Stomach (tissue), 19 donors: ENCODE data around the gene LYAR. TPM values are rescaled to one million over a fixed set of nuclear protein-coding genes. Genes with fewer than 3 reads are reported as not detected.

ENCODE experiments used
- DNase-seq, 2 donors: peaks; one replicate each; pipeline versions ENCODE4 v3.0.0 to v3.0.0-alpha.2; 2013 to 2019
- H3K27ac ChIP-seq, 5 donors: fragments of 200-600 bp in 4 of 5; sonication (generic) in 4 of 5; one replicate each; pipeline ENCODE4 v1.5.1; 2013 to 2019; ENCODE audit warnings: mild to moderate bottlenecking in 1 of 5, moderate library complexity in 1 of 5
- H3K27me3 ChIP-seq, 3 donors: fragments of 200-600 bp; sonication (generic); one replicate each; pipeline ENCODE4 v1.5.1; 2017 to 2019; ENCODE audit warnings: mixed run types in 1 of 3
- H3K36me3 ChIP-seq, 4 donors: fragments of 200-600 bp; sonication (generic); 1 replicate in 3 of 4; 2 replicates in 1 of 4; pipeline ENCODE4 v1.5.1; 2016 to 2019
- H3K4me1 ChIP-seq, 4 donors: fragments of 200-600 bp; sonication (generic); one replicate each; pipeline ENCODE4 v1.5.1; 2016 to 2019
- H3K4me3 ChIP-seq, 4 donors: fragments of 200-600 bp; sonication (generic) in 3 of 4; one replicate each; pipeline ENCODE4 v1.5.1; 2016 to 2019; ENCODE audit warnings: mild to moderate bottlenecking in 1 of 4
- H3K9me3 ChIP-seq, 4 donors: fragments of 200-600 bp; sonication (generic); one replicate each; pipeline ENCODE4 v1.5.1; 2016 to 2019
- CTCF ChIP-seq, 7 experiments: fragments of 450-650 bp in 4 of 7; fragments of 200-600 bp in 3 of 7; sonication (generic) in 3 of 7; IDR thresholded peaks; one replicate each; pipeline ENCODE4 v1.5.1; 2016 to 2019; ENCODE audit warnings: antibody characterized with exemption in 7 of 7, control low read depth in 2 of 7, mild to moderate bottlenecking in 1 of 7
- EP300 ChIP-seq: sonication (generic); formaldehyde crosslinking; IDR thresholded peaks from one replicate; pipeline ENCODE4 v1.6.1; 2017; ENCODE audit warnings: antibody characterized with exemption
- POLR2A ChIP-seq, 4 donors: fragments of 450-650 bp; IDR thresholded peaks; one replicate each; pipeline ENCODE4 v1.6.1; 2016; ENCODE audit warnings: antibody characterized with exemption in 4 of 4, control low read depth in 2 of 4, mild to moderate bottlenecking in 1 of 4, moderate library complexity in 1 of 4
- POLR2AphosphoS5 ChIP-seq, 3 donors: sonication (generic); formaldehyde crosslinking; IDR thresholded peaks; one replicate each; pipeline ENCODE4 v1.6.1; 2016; ENCODE audit warnings: antibody characterized with exemption in 3 of 3
- whole genome bisulfite sequencing, 5 donors: extraction: QIAGEN DNeasy Blood & Tissue Kit in 3 of 5; methylation state at CpG; one replicate each; pipeline versions ENCODE4 v1.1.5 to v1.1.7; 2013 to 2018; 5-methylcytosine and 5-hydroxymethylcytosine counted together
- intact Hi-C: fragments of 100-400 bp; cut with DNase I; formaldehyde crosslinking; loops from one replicate; pipeline ENCODE4 v1.15.1; 2023; ENCODE audit warnings: low total_unique reads
- long read RNA-seq, 10 donors: transcript quantifications; one replicate each; lab custom pipeline, GENCODE V29; 2026
- polyA plus RNA-seq, 3 donors: library from polyadenylated mRNA; stranded (reverse); fragments of 200-250 nt; gene quantifications; one replicate each; pipeline ENCODE4 v1.2.3, GENCODE V29; 2013
- total RNA-seq, 5 donors: library from RNA; depleted of rRNA; stranded (reverse); fragments of >200 nt; gene quantifications; one replicate each; pipeline versions ENCODE4 v1.1.0 to v1.2.3, GENCODE V29; 2014 to 2016
- donor health status: healthy with polysubstance abuse.
- donor health status: Bipolar disorder and iron deficiency.
- donor health status: healthy.

The LYAR gene
- 10 to 100 TPM in 1 of 5 donors, 1 to 10 TPM in 3, under 1 TPM in 1; 0.87 to 17.4 (median 8.1) TPM for total RNA-seq
- polyA plus RNA-seq: 10 to 100 TPM in 2 of 3 donors, 1 to 10 TPM in 1; 7.3 to 23.8 (median 13.0) TPM
- long read RNA-seq, donor 1, partial matches to known transcripts: 0 of 1 reads
- long read RNA-seq, donor 1, other reads (novel, unspliced or antisense): 0 of 1 reads
- long read RNA-seq, donor 2, partial matches to known transcripts: 0 of 5 reads
- long read RNA-seq, donor 2, other reads (novel, unspliced or antisense): 0 of 5 reads
- long read RNA-seq, donor 3: 0 reads
- long read RNA-seq, donor 4: 0 reads
- long read RNA-seq, donor 5, partial matches to known transcripts: 0 of 1 reads
- long read RNA-seq, donor 5, other reads (novel, unspliced or antisense): 0 of 1 reads
- long read RNA-seq, donor 6: 0 reads
- long read RNA-seq, donor 7: 0 reads
- long read RNA-seq, donor 8, partial matches to known transcripts: 0 of 1 reads
- long read RNA-seq, donor 8, other reads (novel, unspliced or antisense): 0 of 1 reads
- long read RNA-seq, donor 9, partial matches to known transcripts: 0 of 3 reads
- long read RNA-seq, donor 9, other reads (novel, unspliced or antisense): 0 of 3 reads
- long read RNA-seq, donor 10, partial matches to known transcripts: 0 of 1 reads
- long read RNA-seq, donor 10, other reads (novel, unspliced or antisense): 0 of 1 reads

GRCh38 chr4:4289941-4290850 lies at the start of gene LYAR, which contains the start of gene ZBTB49:
Gene LYAR (minus strand): TSS chr4:4290154. CDS start chr4:4283742, 6,412 bp downstream.
Gene ZBTB49 (plus strand): TSS chr4:4290251. CDS start chr4:4299946, 9,695 bp downstream.
- peak within 1 kb of the TSS; percentile 77 to 100 (median 97) for H3K4me3 ChIP-seq
- WGBS, 5 donors: 0 to 1% (median 0%) methylated on average over 39 to 77 of the region's 77 CpGs
- no peaks in the 10 kb centered on the region for H3K27me3 ChIP-seq
- intact Hi-C loops: no loop called here
- H3K9me3 ChIP-seq: no peaks in the 10 kb centered on the region
- peak within 1 kb of the TSS; percentile 60 to 88 (median 84) for H3K27ac ChIP-seq
- TF ChIP-seq POLR2AphosphoS5 (IDR thresholded peaks at IDR 0.05) (peak; percentile 83 to 96 (median 91)), CTCF (IDR thresholded peaks at IDR 0.05) (no peak)
- H3K4me1 ChIP-seq: peaks cover 14 to 38% (median 31%) of the 10 kb centered on the region in 4 donors
- peaks cover 4 to 15% (median 14%) of the 10 kb centered on the region in 4 donors for H3K36me3 ChIP-seq
- peak; percentile 96 to 98 for DNase-seq

- 39 to 49% (median 42%) methylated on average over 21 of the region's 21 CpGs for WGBS, 5 donors
- Histone ChIP-seq H3K4me3 (no peak overlapping the region), H3K36me3 (no peaks in the 10 kb centered on the region), H3K4me1 (no peaks in the 10 kb centered on the region), H3K9me3 (no peaks in the 10 kb centered on the region), H3K27me3 (peaks cover 0 to 13% (median 0%) of the 10 kb centered on the region in 3 donors), H3K27ac (no peak overlapping the region)
- DNase-seq: peak in 1 of 2 donors; percentile 36
- intact Hi-C loops: loop anchor here (5.0 kb wide), 1 partner anchor 82 kb away; no protein-coding TSS in a partner anchor
- TF ChIP-seq CTCF (IDR thresholded peaks at IDR 0.05): no peak
- no peak for TF ChIP-seq EP300
- no peak for TF ChIP-seq POLR2AphosphoS5 (IDR thresholded peaks at IDR 0.05)
- TF ChIP-seq POLR2A (IDR thresholded peaks at IDR 0.05): no peak
Measured at GRCh38 chr4:4339504-4340085, 49.6 kb upstream of the LYAR start.

- H3K4me1 ChIP-seq: no peaks in the 10 kb centered on the region
- TF ChIP-seq POLR2A (IDR thresholded peaks at IDR 0.05) (no peak), CTCF (IDR thresholded peaks at IDR 0.05) (no peak), POLR2AphosphoS5 (IDR thresholded peaks at IDR 0.05) (no peak), EP300 (no peak)
- no peaks in the 10 kb centered on the region for H3K9me3 ChIP-seq
- WGBS, 5 donors: 57 to 67% (median 64%) methylated on average over 11 of the region's 11 CpGs
- intact Hi-C loops: loop anchor here (5.0 kb wide), 1 partner anchor 81 kb away; no protein-coding TSS in a partner anchor
- no peak overlapping the region for H3K4me3 ChIP-seq
- no peaks in the 10 kb centered on the region for H3K36me3 ChIP-seq
- H3K27me3 ChIP-seq: peaks cover 0 to 10% (median 0%) of the 10 kb centered on the region in 3 donors
- no peak overlapping the region for H3K27ac ChIP-seq
- no peak for DNase-seq
Measured at GRCh38 chr4:4338210-4339001, 48.5 kb upstream of the LYAR start.
